ENCODE results near the gene PDLIM7.

Gene PDLIM7

DNA sequence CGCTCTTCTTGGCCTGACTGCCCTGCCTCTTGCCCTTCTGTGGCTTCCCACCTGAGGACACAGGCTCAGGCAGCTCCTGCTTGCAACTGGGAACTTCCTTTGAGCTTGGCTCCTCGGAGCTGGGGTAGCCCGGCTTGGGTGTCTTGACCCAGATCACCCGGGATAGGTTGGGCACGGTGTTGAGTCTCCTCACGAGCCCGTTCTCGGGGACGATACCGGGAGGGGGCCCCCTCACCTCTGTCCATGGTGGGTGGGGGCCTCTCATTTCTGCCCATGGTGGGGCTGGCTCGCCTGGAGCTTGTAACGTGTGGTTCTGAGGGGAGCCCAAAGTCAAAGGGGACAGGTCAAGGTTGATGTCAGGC is 27.1 kb upstream of the PDLIM7 start:
- no peak for DNase-seq (ENCODE audit: low spot score)

- no peak for DNase-seq (ENCODE audit: low spot score)
These were observed 26.5 kb upstream of the PDLIM7 start for GRCh38 chr5:177523711-177524538.

DNA sequence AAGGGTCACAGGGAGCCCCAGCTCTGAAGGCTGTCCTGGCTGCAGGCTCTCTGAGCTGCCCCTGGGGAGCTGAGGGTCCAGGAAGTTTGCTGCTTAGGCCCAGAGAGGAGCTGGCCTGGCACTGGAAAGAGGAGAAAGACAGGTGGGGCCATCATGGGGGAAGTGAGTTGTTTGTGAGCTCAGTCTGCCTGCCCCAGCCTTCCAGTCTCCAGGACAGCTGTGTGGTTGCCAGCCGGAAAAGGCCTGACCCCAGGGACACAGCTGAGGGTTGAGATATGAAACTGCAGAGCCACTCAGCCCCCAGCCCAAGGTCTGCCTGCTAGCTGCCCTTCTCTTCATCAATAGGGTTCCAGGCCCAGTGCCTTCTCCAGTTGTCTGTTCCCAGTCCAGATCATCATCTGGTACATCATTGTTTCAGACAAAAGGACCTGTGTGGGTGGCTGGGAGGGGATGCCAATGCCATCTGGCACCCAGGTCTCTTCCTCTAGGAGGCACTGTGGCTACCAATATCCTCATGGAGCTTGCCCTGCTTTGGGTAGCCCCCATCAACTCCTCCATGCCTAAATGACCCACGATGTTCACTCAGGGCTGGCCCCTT is 23.6 kb upstream of the PDLIM7 start:
- DNase-seq (ENCODE audit: low spot score) = no peak

DNA sequence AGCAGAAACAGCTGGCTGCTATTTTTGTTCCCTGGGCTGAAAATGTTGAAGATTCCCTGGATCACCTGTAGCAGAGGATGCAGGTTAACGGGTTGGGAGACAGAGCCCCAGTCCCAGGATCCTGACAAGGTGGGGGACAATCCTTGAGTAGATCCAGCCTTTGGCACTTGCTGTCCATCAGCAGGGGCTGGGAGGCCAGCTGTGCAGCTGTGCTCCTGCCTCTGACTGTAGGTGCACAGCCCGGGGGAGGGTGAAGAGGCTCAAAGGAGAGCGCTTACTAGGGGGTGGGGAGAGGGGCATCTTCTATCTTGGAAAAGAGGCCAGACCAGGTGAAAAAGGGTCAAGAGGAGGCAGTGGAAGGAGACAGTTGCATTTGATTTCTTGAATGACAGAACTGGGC is 22.9 kb upstream of the PDLIM7 start:
- DNase-seq (ENCODE audit: low spot score) = no peak

DNA sequence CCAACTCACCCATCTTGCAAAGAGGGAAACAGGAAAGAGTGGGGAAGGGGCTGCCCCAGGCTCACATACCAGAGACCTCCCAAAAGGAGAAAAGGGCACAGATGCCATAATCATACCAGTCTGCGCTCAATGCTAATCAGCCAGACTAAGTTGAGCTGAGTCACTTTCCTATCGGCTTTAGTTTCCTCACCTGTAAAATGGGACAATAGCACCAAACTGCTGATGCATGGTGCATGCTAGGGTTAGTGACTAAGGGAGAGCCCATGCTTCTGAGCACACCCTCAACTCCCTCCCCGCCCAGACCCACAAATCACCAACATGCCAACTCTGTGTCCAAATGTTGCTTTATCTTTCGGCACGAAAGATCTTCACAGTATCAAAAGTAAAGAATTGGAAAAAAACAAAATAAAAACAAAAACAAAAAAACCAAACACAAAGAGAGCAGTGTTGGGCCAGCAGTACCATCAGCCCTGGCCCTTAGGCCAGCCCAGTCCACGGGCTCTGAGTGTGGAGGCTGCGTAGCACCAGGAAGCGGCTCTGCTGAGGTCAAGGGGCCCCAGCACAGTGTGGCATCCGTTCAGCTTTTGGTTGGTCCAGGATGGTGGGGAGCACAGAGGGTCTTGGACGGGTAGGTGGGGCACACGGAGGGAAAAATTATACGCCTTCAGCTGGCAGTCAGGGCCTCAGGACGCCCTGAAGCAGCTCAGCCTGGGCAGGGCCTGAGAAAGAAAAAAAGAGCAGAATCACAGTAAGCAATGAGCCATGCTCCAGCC is 22.2 kb upstream of the PDLIM7 start:
- DNase-seq (ENCODE audit: low spot score) = no peak

DNA sequence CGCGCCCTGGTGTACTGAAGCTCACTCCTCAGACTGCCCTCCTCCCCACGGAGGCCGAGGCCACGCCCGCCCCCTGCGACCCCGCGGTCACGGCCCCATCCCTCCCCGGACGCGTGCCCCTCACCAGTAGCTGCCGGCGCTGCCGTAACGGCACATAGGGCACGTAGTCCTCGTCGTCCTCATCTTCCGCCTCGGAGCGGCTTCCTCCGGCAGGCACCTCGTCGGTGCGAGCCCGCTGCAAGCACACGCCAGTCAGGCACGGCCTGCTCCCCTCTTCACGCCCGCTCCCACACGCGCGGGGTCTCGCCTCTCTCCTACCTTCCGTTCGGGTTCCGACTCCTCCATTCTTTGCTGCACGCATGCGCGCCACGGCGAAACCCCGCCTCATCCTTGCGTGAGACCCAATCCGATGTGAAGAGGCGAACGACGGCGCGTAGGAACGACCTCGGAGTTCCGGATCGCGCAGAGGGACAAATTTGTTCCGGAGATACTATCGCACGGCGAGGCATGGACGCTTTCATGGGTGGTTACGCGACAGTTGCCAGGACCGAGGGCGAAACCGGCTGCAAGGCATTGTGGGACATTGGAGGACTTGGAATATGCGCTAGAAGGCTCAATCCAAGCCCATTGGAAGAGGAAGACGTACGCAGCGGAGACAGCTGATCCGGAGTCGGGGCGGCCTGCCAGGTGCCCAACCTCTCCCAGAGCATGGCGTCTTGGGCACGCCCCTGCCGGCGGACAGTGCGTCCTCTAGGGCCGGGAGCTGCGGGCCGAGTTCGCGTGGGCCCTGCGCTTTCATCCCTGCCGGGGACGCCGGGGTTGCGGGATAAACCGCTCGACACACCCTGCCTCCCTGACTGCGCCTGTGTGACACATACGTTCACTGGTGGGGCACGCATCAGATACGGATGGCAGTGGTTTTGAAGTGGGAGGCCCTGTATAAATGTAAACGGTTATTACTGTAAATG is 19.5 kb upstream of the PDLIM7 start, which contains the start of gene DDX41:
TSS of gene DDX41 (minus strand) at position 361 of the 968 bp plus-strand sequence. CDS start at position 345, 16 bp downstream.
- peak; percentile 98 for DNase-seq (ENCODE audit: low spot score)

GRCh38 chr5:177515580-177515979 is 18.2 kb upstream of the PDLIM7 start:
- DNase-seq (ENCODE audit: low spot score) = no peak

DNA sequence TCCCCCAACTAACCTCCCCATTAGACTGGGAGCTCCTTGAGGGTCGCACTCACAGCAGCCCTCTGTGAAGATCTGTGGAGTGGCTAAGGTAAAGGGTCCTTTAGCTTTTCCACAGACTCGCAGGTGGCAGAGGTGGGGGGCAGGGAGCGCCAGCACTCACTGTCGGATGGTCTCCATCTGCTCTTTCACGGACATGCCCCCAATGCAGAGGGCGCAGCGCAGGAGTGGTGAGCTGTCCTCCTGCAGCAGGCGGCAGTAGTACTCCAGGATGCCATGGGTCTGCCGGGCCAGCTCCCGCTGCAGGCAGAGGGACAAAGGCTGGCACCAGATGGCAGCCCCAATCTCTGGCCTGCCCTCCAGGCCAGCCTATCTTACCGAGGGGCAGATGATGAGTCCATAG is 17.1 kb upstream of the PDLIM7 start:
- no peak for DNase-seq (ENCODE audit: low spot score)

GRCh38 chr5:177513500-177513899 is 16.1 kb upstream of the PDLIM7 start:
- DNase-seq (ENCODE audit: low spot score) = no peak

- no peak for DNase-seq (ENCODE audit: low spot score)
These were observed 15.5 kb upstream of the PDLIM7 start for GRCh38 chr5:177512736-177513380.

GRCh38 chr5:177511796-177512675 is 14.6 kb upstream of the PDLIM7 start:
- DNase-seq (ENCODE audit: low spot score) = no peak

DNA sequence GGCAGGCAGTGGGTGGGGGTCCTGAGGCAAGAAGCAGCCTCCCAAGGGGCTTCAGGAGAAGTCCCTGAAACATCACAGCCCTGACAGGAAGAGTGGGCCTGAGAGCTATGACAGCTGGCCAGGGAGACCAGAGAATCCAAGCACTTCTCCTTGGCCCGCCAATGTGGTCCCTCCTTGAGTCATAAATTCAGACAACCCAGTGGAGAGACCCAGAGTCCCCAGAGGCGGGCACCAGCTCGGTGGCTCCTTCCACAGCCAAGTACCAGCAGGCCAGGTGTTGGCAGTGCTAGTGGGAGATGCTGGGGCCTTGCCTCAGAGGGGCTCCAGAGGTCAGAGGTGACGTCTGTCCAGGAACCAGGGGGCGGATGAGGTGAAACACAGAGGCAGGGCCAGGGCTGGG is 13.8 kb upstream of the PDLIM7 start:
- no peak for DNase-seq (ENCODE audit: low spot score)

DNA sequence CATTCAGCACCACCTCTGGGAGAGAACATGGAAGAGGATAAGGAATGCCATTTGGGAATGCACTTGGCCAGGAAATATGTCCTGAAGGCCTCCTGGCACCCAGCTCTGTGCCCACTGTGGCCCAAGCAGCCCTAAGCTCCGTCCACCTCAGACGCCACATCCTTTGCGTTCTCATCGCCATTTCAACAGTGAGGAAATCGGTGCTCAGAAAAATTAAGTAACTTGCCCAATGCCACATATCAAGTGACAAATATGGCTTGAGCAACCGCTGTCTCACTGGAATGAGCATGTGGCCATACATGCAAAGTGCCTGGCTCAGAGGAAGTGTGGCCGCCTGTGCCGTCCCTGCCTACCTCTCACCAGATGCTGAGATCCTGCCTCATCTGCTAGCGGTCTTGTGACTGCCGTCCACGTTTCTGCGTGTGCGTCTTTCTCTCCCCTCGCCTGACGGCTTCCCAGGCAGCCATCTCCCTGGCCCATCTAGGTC is 13.2 kb upstream of the PDLIM7 start:
- DNase-seq (ENCODE audit: low spot score) = no peak

DNA sequence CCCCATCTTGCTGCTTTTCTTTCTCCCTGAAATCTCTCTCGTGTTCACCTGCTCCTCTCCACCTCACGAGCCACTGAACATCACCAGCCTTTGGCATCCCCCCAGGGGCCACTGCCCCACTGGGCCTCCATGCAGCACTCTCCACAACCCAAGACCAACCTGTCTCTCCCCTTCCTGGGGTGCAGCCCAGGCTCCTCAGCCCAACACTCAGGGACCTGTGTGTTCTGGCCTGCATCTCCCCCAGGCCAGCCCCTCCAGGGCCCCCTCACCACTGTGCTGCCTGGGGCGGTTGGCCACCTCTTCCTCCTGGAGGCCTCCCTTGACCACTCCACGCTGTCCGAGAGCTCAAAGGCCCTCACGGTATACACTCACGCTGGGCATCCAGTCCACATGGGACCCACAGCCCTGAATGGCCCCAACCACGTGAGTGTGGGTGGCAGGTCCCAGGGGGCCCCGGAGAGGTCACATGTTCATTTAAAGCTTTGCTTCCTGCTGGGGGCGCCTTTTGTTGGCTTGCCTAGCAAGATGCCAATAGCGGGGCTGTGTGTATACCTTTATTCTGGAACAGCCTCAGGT is 12.7 kb upstream of the PDLIM7 start:
- no peak for DNase-seq (ENCODE audit: low spot score)

DNA sequence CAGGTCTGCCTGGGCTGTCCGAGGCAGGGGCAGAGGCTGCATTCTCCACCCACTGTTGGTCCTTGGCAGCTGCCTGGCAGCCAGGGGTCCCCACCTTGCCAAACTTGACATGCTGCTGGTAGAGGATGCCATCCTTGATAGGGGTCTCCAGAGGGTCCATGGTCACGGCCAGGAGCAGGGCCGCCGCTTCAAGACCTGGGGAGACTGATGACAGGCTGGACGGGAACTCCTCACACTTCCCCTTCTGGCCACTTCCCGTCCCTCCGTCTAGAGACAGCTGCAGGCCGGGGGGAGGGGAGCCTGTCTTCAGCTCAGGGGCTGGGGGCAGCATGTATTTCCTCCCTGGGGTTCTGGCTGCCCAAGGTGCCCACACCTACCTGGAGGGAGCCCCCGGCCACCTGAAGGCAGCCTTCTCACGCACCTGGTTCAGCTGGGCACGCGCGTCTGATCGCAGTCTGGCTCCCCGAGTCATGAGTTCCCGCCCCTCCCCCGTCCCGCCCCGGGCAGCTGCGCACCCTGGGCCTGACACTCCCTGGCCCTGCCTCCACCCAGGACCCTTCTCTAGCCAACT is 12.1 kb upstream of the PDLIM7 start, which contains the start of gene DOK3:
TSS of gene DOK3 (minus strand) at position 446 of the 571 bp plus-strand sequence. CDS start at position 160, 286 bp downstream.
- DNase-seq (ENCODE audit: low spot score) = no peak

- no peak for DNase-seq (ENCODE audit: low spot score)
These were observed 11.4 kb upstream of the PDLIM7 start for GRCh38 chr5:177508837-177509236.

- no peak for DNase-seq (ENCODE audit: low spot score)
These were observed 10.8 kb upstream of the PDLIM7 start for GRCh38 chr5:177508221-177508611.

DNA sequence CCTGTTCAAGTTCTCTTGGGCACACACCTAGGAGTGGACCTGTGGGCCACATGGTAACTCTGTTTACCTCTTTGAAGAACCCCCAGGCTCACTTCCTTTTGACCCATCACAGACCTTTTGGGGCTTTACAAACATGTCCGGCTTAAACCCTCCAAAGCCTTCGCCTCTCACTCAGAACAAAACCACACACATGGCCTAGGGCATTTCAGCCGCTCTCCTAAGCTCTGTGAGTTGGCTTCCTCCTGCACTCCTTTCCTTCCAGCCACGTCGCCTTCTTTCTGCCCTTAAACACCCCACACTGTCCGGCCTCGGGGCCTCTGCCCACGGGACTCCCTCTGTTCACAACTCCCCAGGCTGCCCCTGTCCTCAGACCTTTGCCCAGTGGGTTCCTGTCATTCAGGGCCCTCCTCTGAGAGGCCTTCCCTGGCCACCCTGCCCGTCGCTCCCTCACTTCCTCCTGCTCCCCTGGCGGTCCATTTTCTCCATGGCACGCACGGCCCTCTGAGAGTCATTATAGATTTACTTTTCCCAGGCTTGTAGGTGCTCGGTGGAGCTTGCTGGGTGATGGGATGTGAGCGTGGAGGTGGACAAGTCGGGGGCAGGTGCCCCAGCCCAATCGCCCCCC is 10.3 kb upstream of the PDLIM7 start:
- DNase-seq (ENCODE audit: low spot score) = no peak

- no peak for DNase-seq (ENCODE audit: low spot score)
These were observed 9.8 kb upstream of the PDLIM7 start for GRCh38 chr5:177507165-177507564.
